Epidermal melanocyte (primary cell): ENCODE data around the gene CD58.
"Not testable (repeated sequence)": the region's sequence is repeated elsewhere in the genome, so short reads cannot be mapped to it uniquely, and the experiment has no call there.

ENCODE experiments used
- DNase-seq: peaks from one replicate; pipeline ENCODE4 v3.0.0; 2011; ENCODE audit warnings: low spot score; ENCODE audit not compliant: insufficient read length

The CD58 gene, protein sequence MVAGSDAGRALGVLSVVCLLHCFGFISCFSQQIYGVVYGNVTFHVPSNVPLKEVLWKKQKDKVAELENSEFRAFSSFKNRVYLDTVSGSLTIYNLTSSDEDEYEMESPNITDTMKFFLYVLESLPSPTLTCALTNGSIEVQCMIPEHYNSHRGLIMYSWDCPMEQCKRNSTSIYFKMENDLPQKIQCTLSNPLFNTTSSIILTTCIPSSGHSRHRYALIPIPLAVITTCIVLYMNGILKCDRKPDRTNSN

DNA sequence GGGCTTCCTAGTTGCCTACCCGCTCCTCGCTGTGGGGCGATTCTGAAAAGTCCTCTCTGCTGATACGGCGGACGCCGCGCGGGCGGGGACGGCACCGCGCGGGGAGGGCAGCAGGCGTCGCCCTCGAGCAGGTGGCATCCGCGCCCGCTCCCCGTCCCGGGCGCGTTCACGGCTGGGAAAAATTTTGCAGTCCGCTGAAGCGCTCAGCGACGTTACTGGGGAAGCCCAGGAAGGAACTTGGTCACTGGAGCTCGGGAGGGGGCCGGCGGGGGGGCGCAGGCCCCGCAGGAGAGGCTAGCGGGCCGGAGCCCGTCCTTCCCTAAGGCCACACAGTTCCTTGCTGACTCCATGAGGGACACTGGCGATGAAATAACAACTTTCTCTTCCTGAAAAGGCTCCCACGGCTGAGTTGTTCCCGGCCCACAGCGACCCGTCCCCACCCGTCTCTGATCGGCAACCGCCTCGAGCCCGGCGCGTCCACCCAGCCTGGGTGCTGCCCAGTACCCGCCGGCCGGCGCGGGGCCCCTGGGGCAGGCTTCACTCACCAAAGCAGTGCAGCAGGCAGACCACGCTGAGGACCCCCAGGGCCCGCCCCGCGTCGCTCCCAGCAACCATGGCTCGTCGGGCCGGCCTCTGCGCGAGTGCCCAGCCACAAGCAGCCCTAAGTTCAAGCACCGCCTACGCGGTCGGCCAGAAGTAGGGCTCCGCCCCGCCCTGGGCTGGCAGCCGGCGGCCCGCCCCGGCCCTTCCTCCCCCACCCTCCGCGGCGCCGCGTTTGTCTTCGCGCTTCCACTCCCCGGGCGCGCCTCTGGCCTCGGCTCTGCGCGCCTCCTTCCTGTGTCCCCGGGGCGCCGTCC is at the start of gene CD58:
Gene CD58, minus strand, starts transcription at position 669 of the 857 bp plus-strand sequence. Its CDS starts 54 bp downstream, at position 615.
- DNase-seq = peak; percentile 73

DNA sequence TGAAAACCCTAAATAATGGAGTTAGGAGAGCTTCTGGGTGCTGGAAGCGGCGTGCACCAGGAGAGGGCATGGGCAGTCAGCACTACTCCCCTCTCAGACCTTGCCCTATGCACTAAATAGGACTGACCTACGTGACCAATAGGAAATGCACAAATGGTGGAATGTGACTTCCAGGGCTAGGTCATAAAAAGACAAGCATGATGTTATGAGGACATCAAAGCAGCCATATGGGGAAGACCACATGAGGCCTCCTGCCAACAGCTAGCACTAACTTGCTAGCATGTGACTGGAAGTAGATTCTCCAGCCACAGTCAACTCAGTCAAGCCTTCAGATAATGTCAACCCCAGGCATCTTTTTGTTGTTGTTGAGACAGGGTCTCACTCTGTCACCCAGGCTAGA is 49.6 kb upstream of the CD58 start:
- DNase-seq = not testable (repeated sequence)

DNA sequence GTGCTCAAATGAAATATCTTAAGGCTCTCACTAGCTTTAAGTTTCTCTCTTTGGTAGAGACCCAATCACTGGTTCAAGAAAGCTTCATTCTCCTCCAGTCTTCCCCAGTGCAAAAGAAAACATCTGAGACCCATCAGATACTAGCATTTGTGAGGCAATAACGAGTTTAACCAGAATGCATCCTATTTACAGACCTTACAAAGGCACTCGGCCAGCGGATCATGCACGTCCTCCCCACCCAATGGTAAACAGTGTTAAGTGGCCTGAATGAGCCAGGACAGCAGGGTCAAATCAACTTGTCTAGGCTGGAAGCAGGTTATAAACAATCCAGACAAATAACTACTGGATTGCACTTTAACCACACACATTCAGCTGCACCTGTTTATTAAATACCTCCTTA is 48.3 kb upstream of the CD58 start:
- DNase-seq = not testable (repeated sequence)

DNA sequence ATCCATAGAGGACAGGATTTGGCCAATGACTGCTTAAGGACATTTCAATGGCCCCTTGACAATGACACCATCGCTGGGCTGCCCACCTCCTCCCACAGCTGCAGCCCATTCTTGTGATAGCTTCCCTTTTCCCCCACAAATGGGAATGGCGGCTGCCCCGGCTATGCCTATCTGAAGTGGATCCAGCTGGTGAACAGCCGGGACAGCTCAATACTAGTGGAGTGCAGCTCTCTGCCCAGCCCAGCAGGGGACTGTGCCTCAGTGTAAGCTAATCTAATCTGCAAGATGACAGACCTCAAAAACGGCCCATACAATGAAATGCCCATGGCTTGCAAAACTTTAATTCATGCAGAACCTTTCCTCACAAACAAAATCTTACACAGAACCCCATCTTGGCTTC is 47.0 kb upstream of the CD58 start:
- DNase-seq = not testable (repeated sequence)

DNA sequence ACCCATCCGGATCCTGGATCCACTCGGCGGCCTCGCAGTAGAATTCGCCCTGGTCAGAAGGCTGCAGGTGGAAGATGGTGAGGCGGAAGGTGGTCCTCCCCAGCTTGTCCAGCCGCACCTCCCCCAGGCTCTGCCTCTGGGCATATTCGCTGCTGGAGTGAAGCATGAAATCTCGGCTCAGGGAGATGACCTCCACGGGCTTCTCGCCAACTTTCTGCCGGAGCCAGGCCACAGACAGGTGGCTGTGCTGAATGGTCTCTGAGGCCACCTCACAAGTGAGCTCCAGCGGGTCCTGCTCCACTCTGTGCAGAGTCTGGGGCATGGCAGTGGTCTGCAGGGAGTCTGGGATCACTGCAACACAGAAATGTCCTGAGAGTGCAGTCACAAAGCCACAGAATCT is 43.0 kb upstream of the CD58 start:
- DNase-seq = not testable (repeated sequence)

DNA sequence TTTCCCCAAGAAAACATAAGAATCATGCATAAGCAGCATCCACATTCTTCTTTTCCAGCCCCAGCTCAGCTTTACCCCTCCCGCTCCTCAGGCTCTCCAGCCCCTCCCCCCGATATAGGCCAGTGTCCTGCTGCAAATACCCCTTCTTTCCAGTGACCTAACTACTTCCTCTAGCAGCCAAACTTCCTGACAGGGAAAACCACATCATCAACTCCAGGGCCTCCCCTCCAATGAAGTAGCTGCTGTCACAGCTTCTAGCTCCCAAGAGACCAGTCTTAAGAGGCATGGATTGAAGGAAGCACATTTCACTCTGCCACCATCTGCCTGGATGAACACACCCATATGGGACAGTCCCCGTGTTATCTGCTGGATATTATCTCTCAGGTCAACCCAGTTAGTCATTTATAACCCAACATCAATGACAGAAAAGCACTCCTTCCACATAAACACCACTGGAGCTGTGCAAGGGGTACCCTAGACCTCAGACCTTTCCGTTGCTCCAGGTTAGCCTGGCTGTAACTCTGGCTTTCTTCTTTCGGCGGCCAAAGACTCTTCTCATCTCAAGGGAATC is 39.1 kb upstream of the CD58 start:
- DNase-seq = not testable (repeated sequence)

DNA sequence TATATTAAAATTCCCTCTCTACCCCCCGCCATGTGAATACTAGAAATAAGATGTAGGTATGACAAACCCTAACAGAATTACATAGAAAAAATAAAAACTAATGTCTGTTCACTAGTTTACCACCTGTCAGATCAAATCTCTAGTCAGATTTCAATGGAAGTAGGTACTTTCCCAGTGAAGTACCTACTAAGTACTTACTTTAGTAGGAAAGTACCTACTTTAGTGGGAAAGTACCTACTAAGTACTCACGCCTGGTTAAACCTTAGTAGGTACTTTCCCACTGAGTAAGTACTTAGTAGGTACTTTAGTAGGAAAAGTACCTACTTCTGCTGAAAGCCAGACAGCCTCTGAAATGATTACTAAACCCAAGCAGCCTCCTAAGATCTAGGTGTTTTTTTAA is 38.0 kb upstream of the CD58 start:
- not testable (repeated sequence) for DNase-seq

DNA sequence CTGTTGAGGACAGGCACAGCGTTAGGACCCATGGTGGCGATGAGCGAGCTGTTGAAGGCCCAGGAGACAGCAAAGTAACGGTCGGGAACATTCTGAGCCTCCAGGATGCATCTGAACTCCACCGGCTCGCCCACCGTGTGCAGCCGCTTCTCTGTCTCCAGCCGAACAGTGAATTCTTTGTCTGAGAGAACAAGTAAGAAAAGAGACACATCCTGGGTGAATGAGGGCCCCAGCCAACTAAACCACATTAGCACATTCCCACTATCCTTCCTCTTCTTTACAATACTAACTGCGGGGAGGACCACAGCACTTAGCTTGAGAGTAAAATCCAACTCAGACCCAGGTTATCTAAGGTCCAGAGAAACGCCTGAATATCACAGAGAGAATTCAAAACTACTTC is 37.3 kb upstream of the CD58 start:
- DNase-seq = not testable (repeated sequence)

DNA sequence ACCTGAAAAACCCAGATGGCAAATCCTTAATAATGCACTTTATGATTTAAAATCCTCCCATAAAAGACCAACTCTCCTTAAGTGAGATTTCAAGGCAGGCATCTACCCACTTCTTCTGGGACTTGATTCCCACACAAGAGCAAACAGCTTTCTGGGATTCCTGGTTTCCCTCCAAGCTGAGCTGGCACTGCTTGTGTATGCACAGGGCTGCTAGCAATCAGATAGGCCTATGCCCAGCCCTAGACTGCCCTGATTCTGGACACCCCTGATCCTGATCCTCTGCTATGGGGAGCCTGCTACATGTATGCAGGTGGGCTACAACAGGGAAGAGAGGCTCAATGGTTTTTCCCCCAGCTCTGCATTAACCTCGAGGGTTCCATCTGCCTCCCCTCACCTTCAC is 36.6 kb upstream of the CD58 start:
- DNase-seq = not testable (repeated sequence)

DNA sequence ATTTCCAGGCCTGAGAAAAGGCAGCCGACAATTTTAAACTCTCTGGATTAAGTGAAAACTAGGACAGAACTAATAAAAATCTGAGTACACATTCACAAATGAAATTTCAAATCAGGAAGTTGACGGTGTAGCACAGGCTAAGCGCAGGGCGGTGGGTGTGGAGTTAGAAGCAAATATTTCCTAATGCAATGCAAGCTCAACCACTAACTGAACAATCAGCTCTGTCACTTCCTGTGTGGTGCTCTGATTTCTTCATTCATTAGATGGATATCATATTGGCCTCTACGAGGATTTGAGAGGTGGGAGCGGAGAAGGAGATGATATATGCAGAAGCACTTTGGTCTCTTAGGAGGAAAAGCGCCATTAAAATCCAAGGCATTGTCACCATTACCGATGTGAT is 35.2 kb upstream of the CD58 start:
- not testable (repeated sequence) for DNase-seq

DNA sequence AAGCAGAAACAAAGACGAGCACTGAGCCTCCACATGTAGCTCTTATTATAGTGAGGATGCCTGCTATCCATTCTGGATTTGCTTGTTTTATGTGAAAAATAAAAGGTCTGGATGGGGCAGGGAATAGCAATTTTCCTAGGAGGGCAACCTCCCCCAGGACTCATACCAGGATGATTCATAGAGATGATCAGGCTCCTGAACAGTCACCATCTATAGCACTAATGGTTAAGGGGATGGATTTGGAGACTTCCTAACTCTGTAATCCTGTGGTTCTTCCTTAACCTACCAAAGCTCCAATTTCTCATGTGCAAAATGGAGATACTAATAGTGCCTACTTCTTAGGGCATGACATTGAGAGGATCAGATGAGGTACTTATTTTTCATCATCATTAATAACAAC is 34.5 kb upstream of the CD58 start:
- DNase-seq = no peak

DNA sequence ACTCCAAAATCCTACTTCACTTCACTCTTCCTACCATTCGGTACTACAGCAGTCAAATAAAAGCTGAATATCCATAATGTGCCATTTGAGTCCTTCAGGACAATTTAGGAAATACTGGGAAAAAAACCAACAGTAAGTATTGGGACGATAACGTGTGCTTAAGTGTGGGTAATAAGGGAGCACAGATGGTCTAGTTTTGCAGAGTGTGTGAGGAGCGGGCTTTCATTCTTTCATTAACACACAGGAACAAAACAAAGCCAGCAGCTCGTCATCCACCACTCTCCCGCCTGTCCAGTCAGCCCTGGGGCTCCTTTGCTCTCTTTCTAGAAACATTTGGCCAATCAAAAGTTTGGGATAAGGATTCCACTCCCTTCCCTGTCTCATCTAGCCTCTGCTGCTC is 33.6 kb upstream of the CD58 start:
- not testable (repeated sequence) for DNase-seq

DNA sequence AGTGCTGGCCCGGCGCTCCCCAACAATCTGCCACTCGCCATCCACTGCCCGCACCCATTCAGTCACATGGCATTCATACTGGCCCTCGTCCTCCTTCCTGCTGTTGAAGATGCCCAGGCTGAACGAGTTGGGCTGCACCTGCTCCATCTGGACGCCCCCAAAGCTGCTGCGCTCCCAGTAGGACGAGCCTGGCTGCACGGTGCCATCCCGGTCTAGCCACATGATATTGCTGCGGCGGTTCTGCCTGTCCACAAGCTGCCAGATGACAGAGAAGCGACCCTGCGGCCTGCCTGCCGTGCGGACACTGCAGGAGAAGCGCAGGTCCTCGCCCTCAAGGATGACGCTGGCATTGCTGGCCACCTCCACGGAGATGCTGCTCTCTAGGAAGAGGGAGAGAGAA is 32.8 kb upstream of the CD58 start:
- DNase-seq = not testable (repeated sequence)

DNA sequence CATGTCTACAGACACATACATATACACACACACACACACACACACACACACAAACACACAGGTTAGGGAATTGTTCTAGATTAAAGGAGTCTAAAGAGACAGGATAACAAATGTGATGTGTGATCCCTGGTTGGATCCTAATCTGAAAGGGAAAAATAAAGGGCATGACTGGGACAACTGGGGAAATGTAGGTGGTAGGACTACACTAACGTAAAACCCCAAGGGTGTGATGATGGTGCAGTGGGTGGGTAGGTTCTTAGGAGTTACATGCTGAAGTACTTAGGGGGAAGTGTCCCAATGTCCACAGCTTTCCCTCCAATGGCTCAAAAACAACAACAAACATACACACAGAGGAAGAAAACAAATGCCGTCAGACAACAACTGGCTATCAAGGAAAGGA is 28.5 kb upstream of the CD58 start:
- DNase-seq = not testable (repeated sequence)

DNA sequence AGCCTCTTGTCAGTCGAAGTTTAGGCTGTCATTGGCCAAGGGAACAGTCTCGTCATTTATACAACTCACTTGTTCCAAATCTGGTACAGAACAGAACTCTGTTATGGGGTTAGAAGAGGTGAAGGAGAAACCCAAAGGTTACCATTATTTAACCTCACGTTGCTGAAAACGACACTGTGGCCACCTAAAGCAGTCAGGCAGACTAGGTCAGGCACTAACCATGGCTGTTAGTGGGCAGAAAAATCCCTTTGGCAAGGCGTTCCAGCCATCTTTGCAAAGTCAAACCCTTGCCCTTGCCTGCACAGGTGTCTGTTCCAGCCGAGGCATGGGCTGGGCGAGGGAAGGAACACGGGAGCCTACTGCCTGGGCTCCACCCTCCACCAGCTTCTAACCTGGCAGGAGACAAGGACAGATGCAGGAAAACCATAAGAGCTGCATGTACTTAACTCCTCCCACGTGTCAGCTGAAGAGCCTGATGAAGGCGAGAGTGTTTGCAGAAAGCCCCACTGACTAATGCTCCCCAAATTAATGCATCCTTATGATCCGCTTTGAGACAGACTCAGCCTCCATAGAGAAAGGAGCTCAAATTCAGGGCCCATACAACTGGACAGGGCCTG is 27.7 kb upstream of the CD58 start:
- DNase-seq = not testable (repeated sequence)

DNA sequence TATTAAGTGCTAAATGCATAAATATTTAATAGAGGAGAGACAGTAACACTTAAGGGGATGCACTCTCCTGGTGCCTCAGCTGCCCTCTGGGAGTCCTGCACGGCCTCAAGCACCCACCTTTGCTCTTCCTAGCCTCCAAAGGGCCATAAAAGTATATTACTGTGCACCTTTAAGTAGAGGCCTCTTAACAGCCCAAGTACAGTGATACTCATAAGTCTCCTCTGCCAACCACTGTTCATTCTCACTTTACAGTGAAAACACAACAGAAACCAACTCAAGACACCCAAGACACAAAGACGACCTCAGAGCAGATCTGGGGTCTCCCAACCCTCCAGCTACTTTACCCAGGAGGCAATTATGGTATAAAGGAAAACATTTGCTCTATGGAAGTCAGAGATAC is 26.6 kb upstream of the CD58 start:
- DNase-seq = not testable (repeated sequence)

DNA sequence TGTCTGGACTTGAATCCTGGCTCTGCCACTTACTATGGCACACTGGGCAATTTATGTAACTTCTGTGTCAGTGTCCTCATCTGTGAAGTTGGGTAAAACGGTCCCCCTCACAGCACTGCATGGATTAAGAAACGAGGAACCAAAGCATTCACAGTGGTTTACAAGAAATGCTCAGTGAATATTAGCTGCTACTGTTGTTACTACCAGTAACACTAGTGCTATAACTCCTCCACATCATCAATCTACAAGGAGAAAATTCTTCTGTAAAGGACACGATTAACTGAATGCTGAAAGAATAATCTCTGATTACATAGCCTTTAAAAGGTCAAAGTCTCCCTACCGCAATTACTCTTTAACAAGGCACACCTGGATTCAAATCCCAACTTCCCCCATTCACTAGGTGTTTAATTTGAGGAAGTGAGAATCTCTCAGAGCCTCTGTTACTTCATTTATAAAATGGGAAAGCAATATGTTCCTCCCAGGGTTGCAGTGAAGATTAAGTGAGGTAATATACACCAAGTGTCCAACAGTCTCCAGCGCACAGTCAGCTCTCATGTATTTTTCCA is 26.0 kb upstream of the CD58 start:
- DNase-seq = not testable (repeated sequence)

DNA sequence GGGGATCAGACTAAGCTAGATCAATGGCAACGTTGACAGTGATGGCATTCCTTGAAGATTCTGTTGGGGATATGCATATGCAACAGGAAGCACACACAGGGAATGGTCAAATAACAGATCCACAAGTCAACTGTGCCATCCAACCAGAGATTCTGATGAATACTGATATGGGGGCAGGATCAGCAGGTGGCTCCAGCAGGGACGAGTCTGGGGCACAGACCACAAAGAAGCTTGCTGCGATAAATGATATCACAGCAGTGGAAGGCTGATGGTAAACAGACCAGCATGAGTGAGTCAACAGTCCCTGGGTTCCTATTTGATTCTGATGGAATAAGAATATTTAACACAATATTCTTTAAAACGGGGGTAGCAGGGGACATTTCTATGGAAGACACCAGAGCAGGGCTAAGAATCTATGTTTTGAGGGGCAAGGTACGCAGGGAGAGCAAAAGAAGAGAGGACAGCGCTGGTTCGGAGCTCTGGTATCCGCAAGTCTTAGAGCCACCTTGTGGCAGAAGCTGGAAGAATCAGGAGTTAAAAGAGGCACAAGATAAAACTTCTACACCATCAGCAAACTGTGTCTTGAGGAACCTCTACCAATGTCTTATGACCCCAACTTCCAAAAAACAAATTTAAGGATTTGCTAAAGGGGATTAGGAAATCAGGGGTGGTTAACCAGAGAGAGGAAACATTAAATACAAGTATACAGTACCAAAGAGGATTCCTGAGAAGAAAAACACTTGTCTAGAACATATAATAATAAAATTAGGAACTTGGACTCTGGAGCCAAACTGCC is 25.3 kb upstream of the CD58 start:
- not testable (repeated sequence) for DNase-seq

DNA sequence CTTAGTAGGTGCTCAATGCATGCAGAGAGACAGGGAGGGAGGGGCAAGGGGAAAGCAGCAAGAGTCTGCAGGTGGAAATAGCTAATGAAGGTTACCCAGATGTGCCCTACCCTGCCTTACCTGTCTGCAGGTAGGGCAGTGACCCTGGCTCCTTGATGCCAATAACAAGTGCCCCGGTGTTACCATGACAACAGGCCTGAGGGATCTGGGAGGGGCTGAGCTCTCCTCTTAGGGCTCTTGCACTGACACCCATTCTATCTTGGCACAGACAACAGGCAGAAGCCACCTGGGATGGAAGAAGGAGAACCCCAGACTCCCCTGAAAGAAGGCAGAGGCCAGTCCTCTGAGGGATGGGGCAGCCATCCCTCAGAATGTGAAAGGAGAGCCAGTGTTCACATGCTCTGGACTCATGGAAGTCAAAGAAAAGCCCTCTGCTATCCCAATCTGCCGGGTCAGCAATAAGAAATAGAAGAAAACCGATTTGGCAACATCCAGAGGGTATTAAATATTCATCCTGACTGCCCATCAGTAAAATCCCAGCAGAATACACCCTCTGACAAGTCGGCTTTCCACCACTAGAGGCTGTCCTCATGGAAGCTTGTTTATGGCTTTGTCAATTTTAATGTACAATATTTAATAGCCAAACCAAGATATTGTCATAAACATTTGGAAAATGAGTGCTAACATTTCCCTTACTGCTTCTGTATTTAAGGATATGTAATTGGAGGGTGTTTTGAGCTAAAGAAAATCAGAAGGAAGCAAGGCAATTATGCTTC is 24.4 kb upstream of the CD58 start:
- not testable (repeated sequence) for DNase-seq

DNA sequence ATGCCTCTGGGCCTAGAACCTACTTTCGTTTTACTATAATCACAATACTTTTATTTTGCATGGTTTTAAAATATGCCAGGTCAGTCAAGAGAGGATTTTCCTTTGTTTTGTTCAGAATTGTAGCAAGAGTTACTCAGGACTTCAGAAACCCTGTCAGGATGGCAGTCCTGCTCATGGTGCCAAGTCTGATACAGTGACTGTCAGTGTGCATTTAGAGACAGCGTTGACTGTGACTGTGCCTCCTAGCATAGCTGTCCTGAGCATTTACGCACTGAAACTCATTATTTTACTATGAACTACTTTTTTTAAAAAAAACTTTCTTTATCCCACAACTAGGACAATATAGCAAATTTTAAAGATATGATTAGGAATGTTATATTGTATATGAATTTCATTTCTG is 23.2 kb upstream of the CD58 start:
- DNase-seq = not testable (repeated sequence)
